CD4-positive, alpha-beta memory T cell (primary cell): ENCODE measurements around the gene CEBPB. TPM values are rescaled to one million over a fixed set of nuclear protein-coding genes. Genes with fewer than 3 reads are reported as not detected.

ENCODE experiments used
- CTCF ChIA-PET: fragments of 350-600 bp; sonication (Branson Sonifier 250); formaldehyde crosslinking; loops from one replicate; lab custom pipeline; 2021; ENCODE audit warnings: inconsistent platforms; ENCODE audit not compliant: partially characterized antibody; lab: Charles Lee
- POLR2A ChIA-PET: fragments of 350-600 bp; sonication (Branson Sonifier 250); formaldehyde crosslinking; loops from one replicate; lab custom pipeline; 2021; ENCODE audit not compliant: partially characterized antibody; lab: Charles Lee
- DNase-seq, 5 donors: peaks; one replicate each; pipeline versions ENCODE4 v3.0.0 to v3.0.0-alpha.2; 2020 to 2022; ENCODE audit warnings: mixed read lengths in 1 of 5
- H3K27ac ChIP-seq: one replicate; pipeline ENCODE4 v1.7.0; 2013; ENCODE audit warnings: low read depth, low read length
- H3K27me3 ChIP-seq: 2 replicates; pipeline ENCODE4 v1.7.0; 2013; ENCODE audit warnings: mild to moderate bottlenecking, low read length, moderate library complexity; ENCODE audit not compliant: insufficient read depth
- H3K36me3 ChIP-seq: 2 replicates; pipeline ENCODE4 v1.7.0; 2013; ENCODE audit warnings: mild to moderate bottlenecking, low read length, moderate library complexity; ENCODE audit not compliant: insufficient read depth
- H3K4me1 ChIP-seq: 2 replicates; pipeline ENCODE4 v1.7.0; 2013; ENCODE audit warnings: mild to moderate bottlenecking, low read length, moderate library complexity; ENCODE audit not compliant: insufficient read depth
- H3K4me3 ChIP-seq, 2 donors: one replicate each; pipeline ENCODE4 v1.7.0; 2013; ENCODE audit warnings: low read length in 2 of 2, mild to moderate bottlenecking in 1 of 2
- H3K9me3 ChIP-seq, 2 donors: one replicate each; pipeline ENCODE4 v1.7.0; 2013; ENCODE audit warnings: low read length in 2 of 2, control low read depth in 1 of 2; ENCODE audit not compliant: control insufficient read depth in 1 of 2
- H3K27ac Mint-ChIP-seq, 7 donors: one replicate each; pipeline ENCODE4 v1.8.0; 2020 to 2021; ENCODE audit warnings: mixed read lengths in 7 of 7, mild to moderate bottlenecking in 6 of 7, inconsistent platforms in 3 of 7, moderate library complexity in 3 of 7
- H3K27me3 Mint-ChIP-seq, 2 donors: one replicate each; pipeline ENCODE4 v1.8.0; 2020 to 2021; ENCODE audit warnings: mixed read lengths in 2 of 2
- H3K36me3 Mint-ChIP-seq, 2 donors: one replicate each; pipeline ENCODE4 v1.8.0; 2020 to 2021; ENCODE audit warnings: mixed read lengths in 2 of 2, inconsistent platforms in 1 of 2, mild to moderate bottlenecking in 1 of 2
- H3K4me1 Mint-ChIP-seq, 4 donors: one replicate each; pipeline ENCODE4 v1.8.0; 2020 to 2021; ENCODE audit warnings: mixed read lengths in 4 of 4, mild to moderate bottlenecking in 1 of 4
- H3K4me3 Mint-ChIP-seq, 8 donors: one replicate each; pipeline ENCODE4 v1.8.0; 2020 to 2021; ENCODE audit warnings: mixed read lengths in 8 of 8, mild to moderate bottlenecking in 7 of 8, moderate library complexity in 6 of 8, inconsistent platforms in 3 of 8
- H3K9me3 Mint-ChIP-seq, 8 donors: one replicate each; pipeline ENCODE4 v1.8.0; 2020 to 2021; ENCODE audit warnings: mixed read lengths in 8 of 8, mild to moderate bottlenecking in 5 of 8, inconsistent platforms in 3 of 8, moderate library complexity in 1 of 8
- intact Hi-C: fragments of 100-400 bp; cut with micrococcal nuclease; formaldehyde crosslinking; loops from one replicate; pipeline ENCODE4 v1.15.1; 2023
- polyA plus RNA-seq, 2 donors: library from polyadenylated mRNA; unstranded; fragments of 300-500 nt; fragmentation: Illumina TruSeq; gene quantifications; one replicate each; pipeline ENCODE4 v1.2.3, GENCODE V29; 2021
- total RNA-seq, 2 experiments: library from RNA; stranded (reverse); gene quantifications; one replicate each; pipeline ENCODE4 v1.2.3, GENCODE V29; 2021

Gene CEBPB
- total and polyA plus RNA-seq, 4 experiments from 2014 or later = 12.8 to 34.3 (median 28.1) TPM

DNA sequence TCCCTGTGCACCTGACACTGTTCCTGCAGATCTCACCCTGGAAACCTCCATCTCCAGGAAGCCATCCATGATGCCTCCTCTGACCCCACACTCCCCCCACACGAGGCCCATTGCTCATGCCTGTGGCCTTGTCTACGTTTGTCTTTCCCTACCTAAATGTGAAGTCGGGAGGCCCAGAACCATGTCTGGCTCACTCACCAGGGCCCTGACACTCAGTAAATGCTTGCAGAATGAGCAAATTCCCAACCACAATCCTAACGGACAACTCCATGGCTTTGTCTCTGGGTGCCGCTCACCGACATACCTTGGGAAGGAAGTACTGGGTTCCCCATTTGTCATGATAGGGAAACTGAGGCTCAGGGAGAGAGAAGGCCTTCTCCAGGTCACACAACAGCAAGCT lies 44.4 kb upstream of the CEBPB start:
- ChIA-PET CTCF (interaction anchor here (1.1 to 3.8 kb wide), 3 partner anchors 12 to 33 kb away, joined by 5 to 33 read pairs (median 5); no protein-coding TSS in a partner anchor), POLR2A (interaction anchor here (1.2 to 3.8 kb wide), 4 partner anchors 25 to 36 kb away, joined by 3 to 28 read pairs (median 10); partner anchors contain the start of gene UBE2V1)
- peaks cover 22 to 39% of the 10 kb centered on the region in 2 donors for H3K36me3 Mint-ChIP-seq
- peaks cover 28% of the 10 kb centered on the region for H3K36me3 ChIP-seq
- H3K27me3 ChIP-seq = no peaks in the 10 kb centered on the region
- intact Hi-C loops = no loop called here
- H3K27ac Mint-ChIP-seq = peak overlapping the region; percentile 97 to 99 (median 98)
- no peaks in the 10 kb centered on the region for H3K9me3 Mint-ChIP-seq
- no peaks in the 10 kb centered on the region for H3K9me3 ChIP-seq
- H3K27me3 Mint-ChIP-seq = no peaks in the 10 kb centered on the region
- peak overlapping the region; percentile 78 for H3K27ac ChIP-seq
- H3K4me1 Mint-ChIP-seq = peaks cover 43 to 62% (median 55%) of the 10 kb centered on the region in 4 donors
- H3K4me3 ChIP-seq = peak overlapping the region in 1 of 2 donors; percentile 49
- peak overlapping the region; percentile 78 to 93 (median 84) for H3K4me3 Mint-ChIP-seq
- no peak for DNase-seq
- H3K4me1 ChIP-seq = peaks cover 57% of the 10 kb centered on the region

DNA sequence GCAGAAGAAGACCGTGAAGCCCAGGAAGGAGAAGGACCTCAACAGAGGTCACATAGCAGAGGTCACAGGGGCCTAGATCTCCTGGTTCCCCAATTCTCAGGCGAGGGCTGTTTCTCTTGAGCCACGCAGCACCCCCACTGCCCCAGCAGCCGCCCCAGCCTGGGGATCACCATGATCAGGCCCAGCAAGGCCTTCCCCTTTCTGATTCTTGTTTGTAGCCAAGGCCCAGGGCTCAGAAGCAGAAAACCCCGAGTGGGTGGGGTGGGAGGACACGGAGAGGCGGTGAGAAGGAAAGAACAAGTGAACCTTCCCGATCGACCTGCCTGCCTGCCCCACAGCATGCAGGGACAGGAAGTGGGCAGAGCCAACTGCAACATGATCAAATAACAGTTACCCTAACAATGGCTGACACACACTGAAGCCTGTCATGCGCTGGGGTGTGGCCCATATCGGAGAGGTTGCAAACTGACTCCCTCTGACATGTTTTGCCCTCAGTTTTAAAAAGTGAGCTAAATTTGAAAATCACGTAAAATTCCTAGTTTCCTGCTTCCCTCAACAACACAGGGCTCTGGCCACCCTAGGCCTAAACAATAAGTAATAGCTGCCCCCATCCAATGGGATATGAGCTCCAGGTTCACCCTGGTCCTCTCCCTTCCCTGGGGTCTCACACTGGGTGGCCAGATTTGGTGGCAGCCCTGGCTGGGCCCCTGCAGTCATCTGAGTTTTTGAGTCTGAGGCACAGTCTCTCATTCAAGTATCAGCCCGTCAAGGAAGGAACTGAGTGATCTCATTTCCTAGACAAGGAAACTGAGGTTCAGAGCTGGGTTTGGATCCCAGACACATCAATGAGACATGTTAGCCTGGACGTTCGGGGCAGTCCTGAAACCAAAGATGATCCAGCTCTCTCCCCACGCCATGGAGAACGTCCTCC lies 43.6 kb upstream of the CEBPB start:
- Histone ChIP-seq H3K9me3 (no peaks in the 10 kb centered on the region), H3K27ac (peak overlapping the region; percentile 78), H3K4me3 (peak overlapping the region; percentile 4 to 49), H3K36me3 (peaks cover 22% of the 10 kb centered on the region), H3K4me1 (peaks cover 65% of the 10 kb centered on the region), H3K27me3 (no peaks in the 10 kb centered on the region)
- Mint-ChIP-seq H3K27me3 (no peaks in the 10 kb centered on the region), H3K9me3 (no peaks in the 10 kb centered on the region), H3K4me1 (peaks cover 48 to 70% (median 60%) of the 10 kb centered on the region in 4 donors), H3K27ac (peak overlapping the region; percentile 97 to 99 (median 98)), H3K4me3 (peak overlapping the region; percentile 78 to 93 (median 84)), H3K36me3 (peaks cover 21 to 35% of the 10 kb centered on the region in 2 donors)
- DNase-seq = peak; percentile 78 to 94 (median 84)
- POLR2A ChIA-PET = interaction anchor here (0.6 to 3.8 kb wide), 10 partner anchors 9 to 865 kb away, joined by 3 to 28 read pairs (median 4); partner anchors contain the start of genes CEBPB and UBE2V1
- CTCF ChIA-PET = interaction anchor here (0.7 to 3.8 kb wide), 12 partner anchors 9 to 648 kb away, joined by 3 to 33 read pairs (median 4); partner anchors contain the start of gene BCAS4
- intact Hi-C loops = loop anchor here (1.0 kb wide), 2 partner anchors 32 to 34 kb away; partner anchors contain the start of gene UBE2V1

DNA sequence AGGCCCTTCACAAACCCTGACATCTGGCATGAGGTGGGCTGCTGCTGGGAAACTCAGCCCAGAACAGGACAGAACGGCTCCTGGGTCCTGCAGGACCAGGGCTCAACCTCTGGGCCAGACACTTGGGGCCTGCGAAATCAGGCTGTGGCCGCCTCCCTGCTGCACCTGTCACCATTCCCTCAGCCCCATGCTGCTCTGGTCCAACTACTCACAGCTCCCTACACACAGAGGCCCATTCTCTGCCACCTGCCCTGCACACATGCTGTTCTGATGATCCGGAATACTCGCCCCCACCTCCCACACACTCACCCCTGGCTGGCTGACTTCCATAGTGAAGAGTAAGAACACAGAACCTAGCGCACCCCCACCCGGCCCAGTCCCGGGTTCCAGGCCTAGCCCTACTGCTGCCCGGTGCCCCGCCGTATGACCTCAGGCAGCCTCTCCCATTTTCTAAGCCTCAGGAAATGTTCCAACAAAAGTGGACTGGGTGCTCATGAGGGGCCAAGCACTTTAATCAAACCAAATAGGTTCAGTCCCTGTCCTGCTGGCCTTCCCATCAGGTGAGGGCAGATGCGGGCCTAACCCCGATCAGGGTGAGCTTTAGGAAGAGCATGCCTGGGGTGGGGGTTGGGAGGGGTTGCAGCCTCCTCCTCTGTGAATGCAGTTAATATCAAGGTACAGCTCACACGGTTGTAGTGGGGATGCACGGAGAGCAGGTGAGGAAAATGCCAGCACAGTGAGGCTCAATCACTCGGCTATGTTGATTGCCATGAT lies 41.0 kb upstream of the CEBPB start:
- Histone ChIP-seq H3K4me1 (peaks cover 83% of the 10 kb centered on the region), H3K27me3 (no peaks in the 10 kb centered on the region), H3K27ac (peak overlapping the region; percentile 78), H3K36me3 (peaks cover 10% of the 10 kb centered on the region), H3K9me3 (no peaks in the 10 kb centered on the region), H3K4me3 (no peak overlapping the region)
- peak overlapping the region in 3 of 8 donors; percentile 22 to 52 (median 24) for H3K4me3 Mint-ChIP-seq
- ChIA-PET CTCF (interaction anchor here (1.7 to 5.6 kb wide), 3 partner anchors 20 to 29 kb away, joined by 6 to 70 read pairs (median 33); no protein-coding TSS in a partner anchor), POLR2A (interaction anchor here (2.2 to 3.8 kb wide), 2 partner anchors 34 to 37 kb away, joined by 9 to 17 read pairs; partner anchors contain the start of gene UBE2V1)
- DNase-seq = no peak
- intact Hi-C loops = no loop called here
- peak overlapping the region; percentile 66 to 98 (median 85) for H3K27ac Mint-ChIP-seq
- H3K9me3 Mint-ChIP-seq = no peaks in the 10 kb centered on the region
- H3K27me3 Mint-ChIP-seq = no peaks in the 10 kb centered on the region
- H3K4me1 Mint-ChIP-seq = peaks cover 56 to 83% (median 71%) of the 10 kb centered on the region in 4 donors
- H3K36me3 Mint-ChIP-seq = peaks cover 9 to 23% of the 10 kb centered on the region in 2 donors

DNA sequence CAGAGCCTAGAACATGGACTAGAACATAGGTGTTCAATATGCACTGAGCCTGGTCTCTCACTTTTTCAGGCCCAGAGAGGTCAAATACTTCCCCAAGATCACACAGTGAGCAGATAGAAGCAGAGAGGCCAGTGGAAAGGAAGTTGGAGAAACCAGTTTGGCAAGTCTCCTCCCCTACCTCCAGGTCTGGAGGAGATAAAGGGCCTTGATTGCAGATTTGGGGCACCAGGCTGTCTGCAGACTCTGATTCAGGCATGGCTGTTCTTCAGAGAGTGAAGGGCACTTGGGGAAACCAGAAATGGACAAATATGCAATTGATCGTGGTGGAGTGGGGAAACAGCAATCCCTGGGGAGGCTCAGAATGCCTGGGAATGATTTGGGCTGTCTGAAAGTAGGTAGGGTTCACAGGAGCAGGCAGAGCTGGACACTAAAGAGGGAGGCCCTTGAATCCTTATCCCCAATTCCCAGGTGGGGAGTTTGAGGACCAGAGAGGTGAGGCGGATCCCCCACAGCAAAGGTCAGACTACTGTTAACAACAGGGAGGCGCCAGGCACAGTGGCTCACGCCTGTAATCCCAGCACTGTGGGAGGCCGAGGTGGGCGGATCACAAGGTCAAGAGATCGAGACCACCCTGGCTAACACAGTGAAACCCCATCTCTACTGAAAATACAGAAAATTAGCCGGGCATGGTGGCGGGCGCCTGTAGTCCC lies 39.4 kb upstream of the CEBPB start:
- H3K9me3 Mint-ChIP-seq = no peaks in the 10 kb centered on the region
- Histone ChIP-seq H3K4me1 (peaks cover 76% of the 10 kb centered on the region), H3K36me3 (peaks cover 10% of the 10 kb centered on the region), H3K4me3 (no peak overlapping the region), H3K27me3 (no peaks in the 10 kb centered on the region), H3K27ac (no peak overlapping the region), H3K9me3 (no peaks in the 10 kb centered on the region)
- intact Hi-C loops = no loop called here
- POLR2A ChIA-PET = interaction anchor here (2.8 to 3.7 kb wide), 3 partner anchors 9 to 40 kb away, joined by 9 to 76 read pairs (median 14); partner anchors contain the start of genes CEBPB and UBE2V1
- H3K27ac Mint-ChIP-seq = peak overlapping the region; percentile 68 to 86 (median 84)
- H3K4me3 Mint-ChIP-seq = peak overlapping the region; percentile 27 to 90 (median 76)
- peaks cover 52 to 78% (median 65%) of the 10 kb centered on the region in 4 donors for H3K4me1 Mint-ChIP-seq
- peaks cover 9 to 23% of the 10 kb centered on the region in 2 donors for H3K36me3 Mint-ChIP-seq
- CTCF ChIA-PET = interaction anchor here (5.6 to 7.6 kb wide), 2 partner anchors 18 to 31 kb away, joined by 69 to 70 read pairs; no protein-coding TSS in a partner anchor
- H3K27me3 Mint-ChIP-seq = no peaks in the 10 kb centered on the region
- DNase-seq = peak in 1 of 5 donors; percentile 22

DNA sequence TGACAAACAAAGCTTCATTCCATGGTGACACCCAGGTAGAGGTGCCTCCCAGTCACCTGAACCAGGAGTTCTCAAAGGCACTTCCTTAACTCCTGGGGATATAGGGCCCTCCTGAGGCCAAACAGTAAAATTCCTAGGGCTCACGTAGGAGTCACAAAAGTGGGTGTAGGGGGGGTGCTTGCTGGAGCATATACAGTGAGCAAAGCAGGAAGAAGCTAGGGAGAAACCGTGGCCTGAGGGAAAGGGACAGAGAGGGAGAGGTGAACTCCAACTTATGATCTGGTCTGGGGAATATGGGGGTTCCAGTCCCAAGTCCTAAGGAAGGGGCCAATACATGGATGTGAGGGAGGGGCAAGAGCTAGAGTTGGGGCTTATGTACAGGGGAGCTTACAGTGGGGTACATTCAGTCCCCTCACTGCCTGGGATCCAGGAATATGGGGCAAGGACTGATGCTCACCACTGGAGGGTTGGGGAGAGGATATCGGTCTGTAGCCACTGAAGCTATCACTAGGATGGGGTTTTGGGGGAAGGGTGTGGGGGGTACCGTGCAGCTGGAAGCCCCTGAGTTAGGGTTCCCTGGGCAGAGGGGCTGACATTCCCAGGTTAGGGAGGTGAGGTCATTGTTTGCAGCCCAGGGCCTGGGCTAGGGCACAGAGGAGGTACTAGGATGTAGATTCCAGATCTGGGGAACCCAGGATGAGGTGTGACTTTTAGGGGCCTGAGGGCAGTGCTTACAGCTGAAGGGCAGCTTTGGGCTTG lies 38.1 kb upstream of the CEBPB start:
- peaks cover 38 to 65% (median 52%) of the 10 kb centered on the region in 4 donors for H3K4me1 Mint-ChIP-seq
- peak overlapping the region; percentile 84 to 90 (median 89) for H3K4me3 Mint-ChIP-seq
- CTCF ChIA-PET = interaction anchor here (0.7 to 7.6 kb wide), 11 partner anchors 10 to 174 kb away, joined by 3 to 70 read pairs (median 8); partner anchors contain the start of gene UBE2V1
- H3K9me3 ChIP-seq = no peaks in the 10 kb centered on the region
- H3K27ac Mint-ChIP-seq = peak overlapping the region; percentile 82 to 96 (median 92)
- H3K36me3 Mint-ChIP-seq = peaks cover 5 to 12% of the 10 kb centered on the region in 2 donors
- peak overlapping the region; percentile 81 for H3K27ac ChIP-seq
- H3K27me3 ChIP-seq = no peaks in the 10 kb centered on the region
- no peaks in the 10 kb centered on the region for H3K27me3 Mint-ChIP-seq
- no peaks in the 10 kb centered on the region for H3K9me3 Mint-ChIP-seq
- no peak for DNase-seq
- peaks cover 10% of the 10 kb centered on the region for H3K36me3 ChIP-seq
- POLR2A ChIA-PET = interaction anchor here (1.0 to 3.7 kb wide), 15 partner anchors 10 to 778 kb away, joined by 3 to 76 read pairs (median 8); partner anchors contain the start of genes ADNP, CEBPB, PTPN1 and RNF114
- intact Hi-C loops = loop anchor here (1.0 kb wide), 1 partner anchor 17 kb away; no protein-coding TSS in a partner anchor
- H3K4me3 ChIP-seq = peak overlapping the region; percentile 54 to 87
- peaks cover 62% of the 10 kb centered on the region for H3K4me1 ChIP-seq
